Measurements from ENCODE around the gene VSIG10.
"Not testable (repeated sequence)": the region's sequence is repeated elsewhere in the genome, so short reads cannot be mapped to it uniquely, and the experiment has no call there.

The VSIG10 gene

GRCh38 chr12:118025168-118025567 lies 78.6 kb downstream of the VSIG10 start:
- DNase-seq (ENCODE audit: low spot score): no peak
- in situ Hi-C loops (cut with MboI; ENCODE audit: low pct_unique_long_range_greater_than_20kb, low sequenced_read_pairs, unreplicated experiment): no loop called here
- no peak for TF ChIP-seq CTCF (IDR thresholded peaks at IDR 0.05; ENCODE audit: extremely low read depth, insufficient read depth, missing control alignments)

- DNase-seq (ENCODE audit: low spot score): no peak
- in situ Hi-C loops (cut with MboI; ENCODE audit: low pct_unique_long_range_greater_than_20kb, low sequenced_read_pairs, unreplicated experiment): no loop called here
- no peak for TF ChIP-seq CTCF (IDR thresholded peaks at IDR 0.05; ENCODE audit: extremely low read depth, insufficient read depth, missing control alignments)
Observed at GRCh38 chr12:118023301-118023860, 80.4 kb downstream of the VSIG10 start.

GRCh38 chr12:118022728-118023109 lies 81.1 kb downstream of the VSIG10 start:
- DNase-seq (ENCODE audit: low spot score): no peak
- no peak for TF ChIP-seq CTCF (IDR thresholded peaks at IDR 0.05; ENCODE audit: extremely low read depth, insufficient read depth, missing control alignments)
- in situ Hi-C loops (cut with MboI; ENCODE audit: low pct_unique_long_range_greater_than_20kb, low sequenced_read_pairs, unreplicated experiment): no loop called here

- DNase-seq (ENCODE audit: low spot score); in situ Hi-C loops (cut with MboI; ENCODE audit: low pct_unique_long_range_greater_than_20kb, low sequenced_read_pairs, unreplicated experiment): not testable (repeated sequence)
Observed at GRCh38 chr12:118022097-118022727, 81.6 kb downstream of the VSIG10 start.

GRCh38 chr12:118020036-118020435 lies 83.8 kb downstream of the VSIG10 start:
- TF ChIP-seq CTCF (IDR thresholded peaks at IDR 0.05; ENCODE audit: extremely low read depth, insufficient read depth, missing control alignments): no peak
- no peak for DNase-seq (ENCODE audit: low spot score)
- in situ Hi-C loops (cut with MboI; ENCODE audit: low pct_unique_long_range_greater_than_20kb, low sequenced_read_pairs, unreplicated experiment): no loop called here

GRCh38 chr12:118017926-118018325 lies 85.9 kb downstream of the VSIG10 start:
- in situ Hi-C loops (cut with MboI; ENCODE audit: low pct_unique_long_range_greater_than_20kb, low sequenced_read_pairs, unreplicated experiment): no loop called here
- no peak for DNase-seq (ENCODE audit: low spot score)
- TF ChIP-seq CTCF (IDR thresholded peaks at IDR 0.05; ENCODE audit: extremely low read depth, insufficient read depth, missing control alignments): no peak

GRCh38 chr12:118016424-118017264 lies 87.2 kb downstream of the VSIG10 start, which contains the start of gene RFC5:
RFC5 (plus strand) TSS chr12:118016703; CDS start chr12:118016828, 125 bp downstream.
- DNase-seq (ENCODE audit: low spot score): peak; percentile 98
- in situ Hi-C loops (cut with MboI; ENCODE audit: low pct_unique_long_range_greater_than_20kb, low sequenced_read_pairs, unreplicated experiment): no loop called here
- TF ChIP-seq CTCF (IDR thresholded peaks at IDR 0.05; ENCODE audit: extremely low read depth, insufficient read depth, missing control alignments): no peak

All from GM13977 (cell line).